Measurements from ENCODE around the gene GNG7.

DNA sequence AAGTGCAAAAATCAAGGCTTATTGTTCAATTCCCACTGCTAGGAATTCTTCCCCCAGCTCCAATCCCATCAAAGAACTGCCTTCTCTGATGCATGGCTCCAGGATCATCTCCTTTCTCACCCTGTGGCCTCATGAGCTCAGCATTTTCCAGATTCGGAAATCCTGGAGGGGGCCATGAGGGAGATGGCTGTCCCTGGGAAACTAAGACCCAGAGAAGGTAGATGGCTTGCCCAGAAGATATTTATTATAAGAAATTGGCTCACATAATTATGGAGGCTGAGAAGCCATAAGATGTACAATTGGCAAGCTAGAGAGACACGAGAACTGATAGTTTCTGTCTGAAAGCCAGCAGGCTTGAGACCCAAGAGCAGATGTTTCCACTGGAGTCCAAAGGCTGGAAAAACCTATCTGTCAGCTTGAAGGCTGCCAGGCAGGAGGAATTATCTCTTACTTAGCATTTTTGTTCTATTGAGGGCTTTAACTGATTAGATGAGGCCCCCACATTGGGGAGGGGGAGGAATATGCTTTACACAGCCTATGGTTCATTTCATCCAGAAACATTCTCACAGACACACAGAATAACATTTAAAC lies 168.0 kb downstream of the GNG7 start:
- TF ChIP-seq, protein P1, sequence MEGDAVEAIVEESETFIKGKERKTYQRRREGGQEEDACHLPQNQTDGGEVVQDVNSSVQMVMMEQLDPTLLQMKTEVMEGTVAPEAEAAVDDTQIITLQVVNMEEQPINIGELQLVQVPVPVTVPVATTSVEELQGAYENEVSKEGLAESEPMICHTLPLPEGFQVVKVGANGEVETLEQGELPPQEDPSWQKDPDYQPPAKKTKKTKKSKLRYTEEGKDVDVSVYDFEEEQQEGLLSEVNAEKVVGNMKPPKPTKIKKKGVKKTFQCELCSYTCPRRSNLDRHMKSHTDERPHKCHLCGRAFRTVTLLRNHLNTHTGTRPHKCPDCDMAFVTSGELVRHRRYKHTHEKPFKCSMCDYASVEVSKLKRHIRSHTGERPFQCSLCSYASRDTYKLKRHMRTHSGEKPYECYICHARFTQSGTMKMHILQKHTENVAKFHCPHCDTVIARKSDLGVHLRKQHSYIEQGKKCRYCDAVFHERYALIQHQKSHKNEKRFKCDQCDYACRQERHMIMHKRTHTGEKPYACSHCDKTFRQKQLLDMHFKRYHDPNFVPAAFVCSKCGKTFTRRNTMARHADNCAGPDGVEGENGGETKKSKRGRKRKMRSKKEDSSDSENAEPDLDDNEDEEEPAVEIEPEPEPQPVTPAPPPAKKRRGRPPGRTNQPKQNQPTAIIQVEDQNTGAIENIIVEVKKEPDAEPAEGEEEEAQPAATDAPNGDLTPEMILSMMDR (IDR thresholded peaks at IDR 0.05) = no peak
- TF ChIP-seq POLR2A (IDR thresholded peaks at IDR 0.05) = no peak
